Measurements from ENCODE around the gene CNTN4. TPM values are rescaled to one million over a fixed set of nuclear protein-coding genes. Genes with fewer than 3 reads are reported as not detected.

The CNTN4 gene
- total and polyA plus RNA-seq, 2 experiments from 2014 or later: 0.91 to 4.0 TPM

DNA sequence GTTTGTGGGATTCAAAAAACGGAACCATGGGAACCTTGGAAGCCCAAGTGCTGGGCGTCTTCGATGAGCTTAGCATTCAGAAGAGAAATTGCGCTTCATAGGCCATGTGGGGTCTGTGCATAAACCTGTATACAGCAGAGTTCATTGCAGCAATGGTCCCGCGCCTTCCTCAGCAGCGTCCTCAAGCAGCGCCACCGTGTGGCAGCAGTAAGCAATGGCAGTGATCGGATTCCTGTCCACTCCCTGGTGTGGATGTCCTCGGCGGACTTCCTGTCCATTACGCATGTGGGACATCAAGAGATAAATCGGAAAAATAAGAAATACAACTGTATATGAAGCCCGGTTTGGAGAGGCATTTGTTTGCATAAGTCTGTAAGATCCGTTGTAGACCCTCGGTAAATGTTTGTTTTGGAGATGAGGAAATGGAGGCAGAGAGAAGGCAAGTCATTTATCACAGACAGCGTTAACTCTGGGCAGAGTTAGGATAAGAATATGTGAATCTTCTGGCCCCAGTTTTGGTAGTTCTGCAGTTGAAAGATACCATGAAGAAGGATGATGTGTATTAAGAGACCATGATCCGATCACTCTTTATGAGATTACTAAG is 57.7 kb downstream of the CNTN4 start:
- Histone ChIP-seq H4K20me1 (replicated peaks; ENCODE audit: insufficient read depth) (no peaks in the 10 kb centered on the region), H3K4me2 (no peak overlapping the region), H3K79me2 (replicated peaks; ENCODE audit: insufficient read depth) (no peaks in the 10 kb centered on the region), H3K4me3 (no peak overlapping the region), H3K27ac (ENCODE audit: low read depth) (no peak overlapping the region), H3F3A (replicated peaks; ENCODE audit: low read depth) (no peaks in the 10 kb centered on the region), H3K27me3 (ENCODE audit: insufficient read depth) (no peaks in the 10 kb centered on the region), H3K36me3 (ENCODE audit: insufficient read depth) (no peaks in the 10 kb centered on the region), H3K4me1 (ENCODE audit: insufficient read depth) (no peaks in the 10 kb centered on the region), H2AFZ (no peak overlapping the region), H3K9me2 (ENCODE audit: insufficient read depth) (no peaks in the 10 kb centered on the region)
- H3K4me1 Mint-ChIP-seq: no peaks in the 10 kb centered on the region
- peaks cover 1% of the 10 kb centered on the region for H3K27me3 Mint-ChIP-seq (ENCODE audit: insufficient read depth, low read depth, poor library complexity)
- H3K27ac Mint-ChIP-seq: no peak overlapping the region
- ATAC-seq (no peak), DNase-seq (ENCODE audit: low spot score) (peak; percentile 71)
- TF ChIP-seq CTCF (conservative IDR thresholded peaks at IDR 0.05; ENCODE audit: low read depth in 2 of 2) (peak; percentile 86 to 92), ZNF331 (CRISPR knock-in tag; IDR thresholded peaks at IDR 0.05; ENCODE audit: low read depth) (no peak), EZH2 (IDR thresholded peaks at IDR 0.05; ENCODE audit: low read depth, unreplicated experiment) (no peak), NANOG (IDR thresholded peaks at IDR 0.05; ENCODE audit: borderline replicate concordance) (no peak), POLR2AphosphoS5 (IDR thresholded peaks at IDR 0.05; ENCODE audit: low read depth) (no peak)
- H3K36me3 Mint-ChIP-seq (ENCODE audit: low read depth): peaks cover 33% of the 10 kb centered on the region
- peaks cover 31% of the 10 kb centered on the region for H3K9me3 Mint-ChIP-seq
- no peak overlapping the region for H3K4me3 Mint-ChIP-seq

DNA sequence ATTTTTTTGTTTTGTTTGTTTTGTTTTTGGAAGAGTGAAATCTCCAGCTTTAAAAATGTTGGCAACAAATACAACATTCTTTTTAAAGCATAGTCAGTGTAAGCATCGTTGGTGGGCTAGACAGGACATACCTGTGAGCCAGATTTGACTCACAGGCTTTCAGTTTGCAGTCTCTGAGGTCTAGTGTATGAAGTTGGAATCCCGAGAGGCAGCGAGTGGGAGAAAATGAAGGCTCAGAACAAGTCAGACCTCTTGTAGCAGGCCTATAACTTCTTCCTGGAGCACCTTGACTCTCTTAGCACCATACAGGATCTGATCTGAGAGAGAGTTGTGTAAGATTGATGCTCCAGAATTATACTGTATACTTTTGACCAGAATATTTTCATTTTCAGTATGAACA is 60.2 kb downstream of the CNTN4 start:
- Histone ChIP-seq H3K27me3 (ENCODE audit: insufficient read depth) (no peaks in the 10 kb centered on the region), H3K79me2 (replicated peaks; ENCODE audit: insufficient read depth) (no peaks in the 10 kb centered on the region), H3K4me2 (no peak overlapping the region), H3K36me3 (ENCODE audit: insufficient read depth) (no peaks in the 10 kb centered on the region), H3K27ac (ENCODE audit: low read depth) (no peak overlapping the region), H3K4me3 (no peak overlapping the region), H3F3A (replicated peaks; ENCODE audit: low read depth) (no peaks in the 10 kb centered on the region), H3K9me2 (ENCODE audit: insufficient read depth) (no peaks in the 10 kb centered on the region), H2AFZ (no peak overlapping the region), H4K20me1 (replicated peaks; ENCODE audit: insufficient read depth) (no peaks in the 10 kb centered on the region), H3K4me1 (ENCODE audit: insufficient read depth) (no peaks in the 10 kb centered on the region)
- no peak for DNase-seq (ENCODE audit: low spot score)
- peaks cover 1% of the 10 kb centered on the region for H3K27me3 Mint-ChIP-seq (ENCODE audit: insufficient read depth, low read depth, poor library complexity)
- H3K4me3 Mint-ChIP-seq: no peak overlapping the region
- no peaks in the 10 kb centered on the region for H3K4me1 Mint-ChIP-seq
- peaks cover 41% of the 10 kb centered on the region for H3K36me3 Mint-ChIP-seq (ENCODE audit: low read depth)
- no peak for ATAC-seq
- H3K27ac Mint-ChIP-seq: no peak overlapping the region
- H3K9me3 Mint-ChIP-seq: peaks cover 54% of the 10 kb centered on the region
- TF ChIP-seq CTCF (conservative IDR thresholded peaks at IDR 0.05; ENCODE audit: low read depth in 2 of 2) (no peak), STAT1 (IDR thresholded peaks at IDR 0.05; ENCODE audit: unreplicated experiment) (no peak), POLR2AphosphoS5 (IDR thresholded peaks at IDR 0.05; ENCODE audit: low read depth) (no peak), JUNB (IDR thresholded peaks at IDR 0.05; ENCODE audit: unreplicated experiment) (no peak), EZH2 (IDR thresholded peaks at IDR 0.05; ENCODE audit: low read depth, unreplicated experiment) (no peak), ZNF331 (CRISPR knock-in tag; IDR thresholded peaks at IDR 0.05; ENCODE audit: low read depth) (no peak), ZNF114 (CRISPR knock-in tag; IDR thresholded peaks at IDR 0.05) (no peak)
- TF ChIP-seq, protein P1, sequence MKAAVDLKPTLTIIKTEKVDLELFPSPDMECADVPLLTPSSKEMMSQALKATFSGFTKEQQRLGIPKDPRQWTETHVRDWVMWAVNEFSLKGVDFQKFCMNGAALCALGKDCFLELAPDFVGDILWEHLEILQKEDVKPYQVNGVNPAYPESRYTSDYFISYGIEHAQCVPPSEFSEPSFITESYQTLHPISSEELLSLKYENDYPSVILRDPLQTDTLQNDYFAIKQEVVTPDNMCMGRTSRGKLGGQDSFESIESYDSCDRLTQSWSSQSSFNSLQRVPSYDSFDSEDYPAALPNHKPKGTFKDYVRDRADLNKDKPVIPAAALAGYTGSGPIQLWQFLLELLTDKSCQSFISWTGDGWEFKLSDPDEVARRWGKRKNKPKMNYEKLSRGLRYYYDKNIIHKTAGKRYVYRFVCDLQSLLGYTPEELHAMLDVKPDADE (IDR thresholded peaks at IDR 0.05): no peak
- TF ChIP-seq, protein P2, sequence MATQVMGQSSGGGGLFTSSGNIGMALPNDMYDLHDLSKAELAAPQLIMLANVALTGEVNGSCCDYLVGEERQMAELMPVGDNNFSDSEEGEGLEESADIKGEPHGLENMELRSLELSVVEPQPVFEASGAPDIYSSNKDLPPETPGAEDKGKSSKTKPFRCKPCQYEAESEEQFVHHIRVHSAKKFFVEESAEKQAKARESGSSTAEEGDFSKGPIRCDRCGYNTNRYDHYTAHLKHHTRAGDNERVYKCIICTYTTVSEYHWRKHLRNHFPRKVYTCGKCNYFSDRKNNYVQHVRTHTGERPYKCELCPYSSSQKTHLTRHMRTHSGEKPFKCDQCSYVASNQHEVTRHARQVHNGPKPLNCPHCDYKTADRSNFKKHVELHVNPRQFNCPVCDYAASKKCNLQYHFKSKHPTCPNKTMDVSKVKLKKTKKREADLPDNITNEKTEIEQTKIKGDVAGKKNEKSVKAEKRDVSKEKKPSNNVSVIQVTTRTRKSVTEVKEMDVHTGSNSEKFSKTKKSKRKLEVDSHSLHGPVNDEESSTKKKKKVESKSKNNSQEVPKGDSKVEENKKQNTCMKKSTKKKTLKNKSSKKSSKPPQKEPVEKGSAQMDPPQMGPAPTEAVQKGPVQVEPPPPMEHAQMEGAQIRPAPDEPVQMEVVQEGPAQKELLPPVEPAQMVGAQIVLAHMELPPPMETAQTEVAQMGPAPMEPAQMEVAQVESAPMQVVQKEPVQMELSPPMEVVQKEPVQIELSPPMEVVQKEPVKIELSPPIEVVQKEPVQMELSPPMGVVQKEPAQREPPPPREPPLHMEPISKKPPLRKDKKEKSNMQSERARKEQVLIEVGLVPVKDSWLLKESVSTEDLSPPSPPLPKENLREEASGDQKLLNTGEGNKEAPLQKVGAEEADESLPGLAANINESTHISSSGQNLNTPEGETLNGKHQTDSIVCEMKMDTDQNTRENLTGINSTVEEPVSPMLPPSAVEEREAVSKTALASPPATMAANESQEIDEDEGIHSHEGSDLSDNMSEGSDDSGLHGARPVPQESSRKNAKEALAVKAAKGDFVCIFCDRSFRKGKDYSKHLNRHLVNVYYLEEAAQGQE (IDR thresholded peaks at IDR 0.05; ENCODE audit: unreplicated experiment): no peak

Data from GM23338 (cell line).